HG03575 (cell line): Measurements from ENCODE around the gene NPEPL1.
"Not testable (repeated sequence)": the region's sequence is repeated elsewhere in the genome, so short reads cannot be mapped to it uniquely, and the experiment has no call there.

Experiments used
- ATAC-seq: cut with Tn5 transposase; IDR thresholded peaks from one replicate; pipeline ENCODE4 v1.9.1; 2021; ENCODE audit not compliant: unreplicated experiment, insufficient number of reproducible peaks, low FRiP score; ENCODE audit errors: extremely low read depth

Gene NPEPL1

GRCh38 chr20:58692579-58693225 lies at the start of gene NPEPL1:
TSS of gene NPEPL1 (plus strand) at chr20:58692800. CDS start at chr20:58692901, 101 bp downstream.
- ATAC-seq = no peak

GRCh38 chr20:58642896-58643295 lies 49.7 kb upstream of the NPEPL1 start:
- ATAC-seq = not testable (repeated sequence)

GRCh38 chr20:58645412-58645968 lies 47.1 kb upstream of the NPEPL1 start:
- no peak for ATAC-seq

- no peak for ATAC-seq
These were observed 46.3 kb upstream of the NPEPL1 start for GRCh38 chr20:58646257-58646656.

- no peak for ATAC-seq
These were observed 45.9 kb upstream of the NPEPL1 start for GRCh38 chr20:58646703-58647102.

GRCh38 chr20:58647162-58647795 lies 45.3 kb upstream of the NPEPL1 start:
- ATAC-seq = no peak

GRCh38 chr20:58647796-58648501 lies 44.7 kb upstream of the NPEPL1 start:
- ATAC-seq = no peak

- not testable (repeated sequence) for ATAC-seq
These were observed 44.1 kb upstream of the NPEPL1 start for GRCh38 chr20:58648502-58648825.

GRCh38 chr20:58649288-58650180 lies 43.1 kb upstream of the NPEPL1 start:
- no peak for ATAC-seq

GRCh38 chr20:58650181-58650775 lies 42.3 kb upstream of the NPEPL1 start:
- no peak for ATAC-seq

GRCh38 chr20:58650776-58651558 lies 41.6 kb upstream of the NPEPL1 start, which contains the start of gene STX16:
TSS of gene STX16 (plus strand) at chr20:58651283. CDS start at chr20:58652007, 724 bp downstream.
- ATAC-seq = no peak

GRCh38 chr20:58651559-58651945 lies 41.0 kb upstream of the NPEPL1 start:
- ATAC-seq = no peak

- no peak for ATAC-seq
These were observed 40.5 kb upstream of the NPEPL1 start for GRCh38 chr20:58651946-58652605.

GRCh38 chr20:58652606-58653294 lies 39.9 kb upstream of the NPEPL1 start:
- ATAC-seq = no peak

GRCh38 chr20:58654337-58654736 lies 38.3 kb upstream of the NPEPL1 start:
- ATAC-seq = no peak

- ATAC-seq = no peak
These were observed 37.1 kb upstream of the NPEPL1 start for GRCh38 chr20:58655328-58656107.
